ENCODE data around the gene PPARGC1A. TPM values are rescaled to one million over a fixed set of nuclear protein-coding genes. Genes with fewer than 3 reads are reported as not detected.

The PPARGC1A gene
- total and polyA plus RNA-seq, 2 experiments from 2014 or later, result 0.76 to 3.3 TPM

DNA sequence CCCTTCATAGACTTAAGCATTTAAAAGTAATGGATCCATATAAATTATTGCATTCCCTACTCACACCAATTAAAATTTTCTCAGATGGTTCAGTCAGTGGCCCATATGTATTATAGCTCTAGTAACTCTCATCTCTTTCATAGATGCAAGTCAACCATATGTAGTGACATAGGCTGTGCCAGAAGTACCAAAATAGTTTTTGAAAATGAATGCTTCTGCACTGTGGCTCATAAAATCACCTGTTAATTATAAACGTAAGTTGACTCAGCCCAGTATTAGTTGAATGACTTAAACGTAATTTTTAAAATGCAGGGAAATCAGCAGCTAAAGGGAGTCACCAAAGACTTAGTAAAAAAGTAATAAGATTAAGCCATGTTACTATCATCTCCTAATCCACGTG is 143.8 kb downstream of the PPARGC1A start (continued):
- TF ChIP-seq, protein P1, sequence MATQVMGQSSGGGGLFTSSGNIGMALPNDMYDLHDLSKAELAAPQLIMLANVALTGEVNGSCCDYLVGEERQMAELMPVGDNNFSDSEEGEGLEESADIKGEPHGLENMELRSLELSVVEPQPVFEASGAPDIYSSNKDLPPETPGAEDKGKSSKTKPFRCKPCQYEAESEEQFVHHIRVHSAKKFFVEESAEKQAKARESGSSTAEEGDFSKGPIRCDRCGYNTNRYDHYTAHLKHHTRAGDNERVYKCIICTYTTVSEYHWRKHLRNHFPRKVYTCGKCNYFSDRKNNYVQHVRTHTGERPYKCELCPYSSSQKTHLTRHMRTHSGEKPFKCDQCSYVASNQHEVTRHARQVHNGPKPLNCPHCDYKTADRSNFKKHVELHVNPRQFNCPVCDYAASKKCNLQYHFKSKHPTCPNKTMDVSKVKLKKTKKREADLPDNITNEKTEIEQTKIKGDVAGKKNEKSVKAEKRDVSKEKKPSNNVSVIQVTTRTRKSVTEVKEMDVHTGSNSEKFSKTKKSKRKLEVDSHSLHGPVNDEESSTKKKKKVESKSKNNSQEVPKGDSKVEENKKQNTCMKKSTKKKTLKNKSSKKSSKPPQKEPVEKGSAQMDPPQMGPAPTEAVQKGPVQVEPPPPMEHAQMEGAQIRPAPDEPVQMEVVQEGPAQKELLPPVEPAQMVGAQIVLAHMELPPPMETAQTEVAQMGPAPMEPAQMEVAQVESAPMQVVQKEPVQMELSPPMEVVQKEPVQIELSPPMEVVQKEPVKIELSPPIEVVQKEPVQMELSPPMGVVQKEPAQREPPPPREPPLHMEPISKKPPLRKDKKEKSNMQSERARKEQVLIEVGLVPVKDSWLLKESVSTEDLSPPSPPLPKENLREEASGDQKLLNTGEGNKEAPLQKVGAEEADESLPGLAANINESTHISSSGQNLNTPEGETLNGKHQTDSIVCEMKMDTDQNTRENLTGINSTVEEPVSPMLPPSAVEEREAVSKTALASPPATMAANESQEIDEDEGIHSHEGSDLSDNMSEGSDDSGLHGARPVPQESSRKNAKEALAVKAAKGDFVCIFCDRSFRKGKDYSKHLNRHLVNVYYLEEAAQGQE (IDR thresholded peaks at IDR 0.05; ENCODE audit: unreplicated experiment), result no peak

DNA sequence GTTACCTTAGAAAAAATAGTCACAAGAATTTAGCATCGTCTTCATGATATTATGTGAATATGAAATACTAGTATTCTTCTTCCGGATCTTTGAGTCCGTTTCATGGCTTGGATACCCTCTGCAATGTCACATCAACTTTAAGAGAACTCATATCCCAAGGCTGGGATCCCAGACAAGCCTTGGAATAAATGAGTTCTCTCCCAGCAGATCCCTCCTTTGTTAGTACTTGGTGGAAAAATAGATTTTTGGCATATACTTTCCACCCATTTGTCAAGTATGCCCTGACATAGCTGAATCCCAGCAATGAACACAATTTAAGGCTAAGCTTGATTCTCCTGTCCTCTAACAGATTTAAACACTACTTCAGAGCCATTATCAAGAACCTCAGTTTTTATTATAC is 144.5 kb downstream of the PPARGC1A start:
- H3K9me2 ChIP-seq (ENCODE audit: insufficient read depth), result peaks cover 8% of the 10 kb centered on the region; the same call in 1 of the 2 replicates
- Mint-ChIP-seq H3K27me3 (ENCODE audit: insufficient read depth, low read depth, poor library complexity) (peaks cover 2% of the 10 kb centered on the region), H3K36me3 (ENCODE audit: low read depth) (no peaks in the 10 kb centered on the region), H3K4me1 (no peaks in the 10 kb centered on the region), H3K27ac (no peak overlapping the region), H3K9me3 (peaks cover 5% of the 10 kb centered on the region; the same call in 1 of the 3 replicates), H3K4me3 (no peak overlapping the region)
- no peaks in the 10 kb centered on the region for H3K36me3 ChIP-seq (ENCODE audit: insufficient read depth)
- no peaks in the 10 kb centered on the region for H3K79me2 ChIP-seq (replicated peaks; ENCODE audit: insufficient read depth)
- no peaks in the 10 kb centered on the region for H3K4me1 ChIP-seq (ENCODE audit: insufficient read depth)
- no peaks in the 10 kb centered on the region for H3K27me3 ChIP-seq (ENCODE audit: insufficient read depth)
- H3K4me2 ChIP-seq, result no peak overlapping the region
- no peak overlapping the region for H3K27ac ChIP-seq (ENCODE audit: low read depth)
- H3F3A ChIP-seq (replicated peaks; ENCODE audit: low read depth), result no peaks in the 10 kb centered on the region
- no peaks in the 10 kb centered on the region for H4K20me1 ChIP-seq (replicated peaks; ENCODE audit: insufficient read depth)
- H2AFZ ChIP-seq, result no peak overlapping the region
- H3K4me3 ChIP-seq, result no peak overlapping the region
- no peak for ATAC-seq
- no peak for DNase-seq (ENCODE audit: low spot score)
- TF ChIP-seq CREB1 (CRISPR knock-in tag; IDR thresholded peaks at IDR 0.05; ENCODE audit: low read depth), result no peak
- no peak for TF ChIP-seq ZNF331 (CRISPR knock-in tag; IDR thresholded peaks at IDR 0.05; ENCODE audit: low read depth)
- TF ChIP-seq, protein P1 (IDR thresholded peaks at IDR 0.05; ENCODE audit: unreplicated experiment), result no peak
- TF ChIP-seq EZH2phosphoT487 (IDR thresholded peaks at IDR 0.05; ENCODE audit: unreplicated experiment), result no peak
- no peak for TF ChIP-seq EZH2 (IDR thresholded peaks at IDR 0.05; ENCODE audit: low read depth, unreplicated experiment)
- no peak for TF ChIP-seq POLR2AphosphoS5 (IDR thresholded peaks at IDR 0.05; ENCODE audit: low read depth)
- TF ChIP-seq STAT1 (IDR thresholded peaks at IDR 0.05; ENCODE audit: unreplicated experiment), result no peak
- TF ChIP-seq, protein P2, sequence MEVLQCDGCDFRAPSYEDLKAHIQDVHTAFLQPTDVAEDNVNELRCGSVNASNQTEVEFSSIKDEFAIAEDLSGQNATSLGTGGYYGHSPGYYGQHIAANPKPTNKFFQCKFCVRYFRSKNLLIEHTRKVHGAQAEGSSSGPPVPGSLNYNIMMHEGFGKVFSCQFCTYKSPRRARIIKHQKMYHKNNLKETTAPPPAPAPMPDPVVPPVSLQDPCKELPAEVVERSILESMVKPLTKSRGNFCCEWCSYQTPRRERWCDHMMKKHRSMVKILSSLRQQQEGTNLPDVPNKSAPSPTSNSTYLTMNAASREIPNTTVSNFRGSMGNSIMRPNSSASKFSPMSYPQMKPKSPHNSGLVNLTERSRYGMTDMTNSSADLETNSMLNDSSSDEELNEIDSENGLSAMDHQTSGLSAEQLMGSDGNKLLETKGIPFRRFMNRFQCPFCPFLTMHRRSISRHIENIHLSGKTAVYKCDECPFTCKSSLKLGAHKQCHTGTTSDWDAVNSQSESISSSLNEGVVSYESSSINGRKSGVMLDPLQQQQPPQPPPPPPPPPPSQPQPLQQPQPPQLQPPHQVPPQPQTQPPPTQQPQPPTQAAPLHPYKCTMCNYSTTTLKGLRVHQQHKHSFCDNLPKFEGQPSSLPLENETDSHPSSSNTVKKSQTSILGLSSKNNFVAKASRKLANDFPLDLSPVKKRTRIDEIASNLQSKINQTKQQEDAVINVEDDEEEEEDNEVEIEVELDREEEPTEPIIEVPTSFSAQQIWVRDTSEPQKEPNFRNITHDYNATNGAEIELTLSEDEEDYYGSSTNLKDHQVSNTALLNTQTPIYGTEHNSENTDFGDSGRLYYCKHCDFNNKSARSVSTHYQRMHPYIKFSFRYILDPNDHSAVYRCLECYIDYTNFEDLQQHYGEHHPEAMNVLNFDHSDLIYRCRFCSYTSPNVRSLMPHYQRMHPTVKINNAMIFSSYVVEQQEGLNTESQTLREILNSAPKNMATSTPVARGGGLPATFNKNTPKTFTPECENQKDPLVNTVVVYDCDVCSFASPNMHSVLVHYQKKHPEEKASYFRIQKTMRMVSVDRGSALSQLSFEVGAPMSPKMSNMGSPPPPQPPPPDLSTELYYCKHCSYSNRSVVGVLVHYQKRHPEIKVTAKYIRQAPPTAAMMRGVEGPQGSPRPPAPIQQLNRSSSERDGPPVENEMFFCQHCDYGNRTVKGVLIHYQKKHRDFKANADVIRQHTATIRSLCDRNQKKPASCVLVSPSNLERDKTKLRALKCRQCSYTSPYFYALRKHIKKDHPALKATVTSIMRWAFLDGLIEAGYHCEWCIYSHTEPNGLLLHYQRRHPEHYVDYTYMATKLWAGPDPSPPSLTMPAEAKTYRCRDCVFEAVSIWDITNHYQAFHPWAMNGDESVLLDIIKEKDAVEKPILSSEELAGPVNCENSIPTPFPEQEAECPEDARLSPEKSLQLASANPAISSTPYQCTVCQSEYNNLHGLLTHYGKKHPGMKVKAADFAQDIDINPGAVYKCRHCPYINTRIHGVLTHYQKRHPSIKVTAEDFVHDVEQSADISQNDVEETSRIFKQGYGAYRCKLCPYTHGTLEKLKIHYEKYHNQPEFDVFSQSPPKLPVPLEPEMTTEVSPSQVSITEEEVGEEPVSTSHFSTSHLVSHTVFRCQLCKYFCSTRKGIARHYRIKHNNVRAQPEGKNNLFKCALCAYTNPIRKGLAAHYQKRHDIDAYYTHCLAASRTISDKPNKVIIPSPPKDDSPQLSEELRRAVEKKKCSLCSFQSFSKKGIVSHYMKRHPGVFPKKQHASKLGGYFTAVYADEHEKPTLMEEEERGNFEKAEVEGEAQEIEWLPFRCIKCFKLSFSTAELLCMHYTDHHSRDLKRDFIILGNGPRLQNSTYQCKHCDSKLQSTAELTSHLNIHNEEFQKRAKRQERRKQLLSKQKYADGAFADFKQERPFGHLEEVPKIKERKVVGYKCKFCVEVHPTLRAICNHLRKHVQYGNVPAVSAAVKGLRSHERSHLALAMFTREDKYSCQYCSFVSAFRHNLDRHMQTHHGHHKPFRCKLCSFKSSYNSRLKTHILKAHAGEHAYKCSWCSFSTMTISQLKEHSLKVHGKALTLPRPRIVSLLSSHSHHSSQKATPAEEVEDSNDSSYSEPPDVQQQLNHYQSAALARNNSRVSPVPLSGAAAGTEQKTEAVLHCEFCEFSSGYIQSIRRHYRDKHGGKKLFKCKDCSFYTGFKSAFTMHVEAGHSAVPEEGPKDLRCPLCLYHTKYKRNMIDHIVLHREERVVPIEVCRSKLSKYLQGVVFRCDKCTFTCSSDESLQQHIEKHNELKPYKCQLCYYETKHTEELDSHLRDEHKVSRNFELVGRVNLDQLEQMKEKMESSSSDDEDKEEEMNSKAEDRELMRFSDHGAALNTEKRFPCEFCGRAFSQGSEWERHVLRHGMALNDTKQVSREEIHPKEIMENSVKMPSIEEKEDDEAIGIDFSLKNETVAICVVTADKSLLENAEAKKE (CRISPR knock-in tag; IDR thresholded peaks at IDR 0.05), result no peak
- TF ChIP-seq, protein P3, sequence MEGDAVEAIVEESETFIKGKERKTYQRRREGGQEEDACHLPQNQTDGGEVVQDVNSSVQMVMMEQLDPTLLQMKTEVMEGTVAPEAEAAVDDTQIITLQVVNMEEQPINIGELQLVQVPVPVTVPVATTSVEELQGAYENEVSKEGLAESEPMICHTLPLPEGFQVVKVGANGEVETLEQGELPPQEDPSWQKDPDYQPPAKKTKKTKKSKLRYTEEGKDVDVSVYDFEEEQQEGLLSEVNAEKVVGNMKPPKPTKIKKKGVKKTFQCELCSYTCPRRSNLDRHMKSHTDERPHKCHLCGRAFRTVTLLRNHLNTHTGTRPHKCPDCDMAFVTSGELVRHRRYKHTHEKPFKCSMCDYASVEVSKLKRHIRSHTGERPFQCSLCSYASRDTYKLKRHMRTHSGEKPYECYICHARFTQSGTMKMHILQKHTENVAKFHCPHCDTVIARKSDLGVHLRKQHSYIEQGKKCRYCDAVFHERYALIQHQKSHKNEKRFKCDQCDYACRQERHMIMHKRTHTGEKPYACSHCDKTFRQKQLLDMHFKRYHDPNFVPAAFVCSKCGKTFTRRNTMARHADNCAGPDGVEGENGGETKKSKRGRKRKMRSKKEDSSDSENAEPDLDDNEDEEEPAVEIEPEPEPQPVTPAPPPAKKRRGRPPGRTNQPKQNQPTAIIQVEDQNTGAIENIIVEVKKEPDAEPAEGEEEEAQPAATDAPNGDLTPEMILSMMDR (conservative IDR thresholded peaks at IDR 0.05; ENCODE audit: low read depth in 2 of 2), result no peak
- no peak for TF ChIP-seq ZNF114 (CRISPR knock-in tag; IDR thresholded peaks at IDR 0.05)
